Measurements from ENCODE around the gene TEX44.

DNA sequence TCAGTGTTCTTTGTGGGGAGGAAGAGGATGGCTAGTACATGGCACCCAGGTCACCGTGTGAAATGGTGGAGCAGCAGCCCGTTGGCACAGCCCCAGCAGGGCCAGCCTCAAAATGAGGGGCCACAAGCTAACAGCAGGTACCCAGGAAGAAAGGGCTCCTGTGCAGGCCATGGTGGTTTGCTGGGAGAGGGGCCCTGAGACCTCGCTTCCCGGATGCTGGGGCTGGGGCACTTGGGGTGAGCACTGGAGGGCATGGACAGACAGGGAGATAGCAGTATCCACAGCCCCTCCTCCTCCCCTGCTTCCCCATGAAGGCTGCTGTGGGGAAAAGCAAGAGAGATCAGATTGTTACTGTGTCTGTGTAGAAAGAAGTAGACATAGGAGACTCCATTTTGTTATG lies 16.2 kb upstream of the TEX44 start:
- TF ChIP-seq, protein P1, sequence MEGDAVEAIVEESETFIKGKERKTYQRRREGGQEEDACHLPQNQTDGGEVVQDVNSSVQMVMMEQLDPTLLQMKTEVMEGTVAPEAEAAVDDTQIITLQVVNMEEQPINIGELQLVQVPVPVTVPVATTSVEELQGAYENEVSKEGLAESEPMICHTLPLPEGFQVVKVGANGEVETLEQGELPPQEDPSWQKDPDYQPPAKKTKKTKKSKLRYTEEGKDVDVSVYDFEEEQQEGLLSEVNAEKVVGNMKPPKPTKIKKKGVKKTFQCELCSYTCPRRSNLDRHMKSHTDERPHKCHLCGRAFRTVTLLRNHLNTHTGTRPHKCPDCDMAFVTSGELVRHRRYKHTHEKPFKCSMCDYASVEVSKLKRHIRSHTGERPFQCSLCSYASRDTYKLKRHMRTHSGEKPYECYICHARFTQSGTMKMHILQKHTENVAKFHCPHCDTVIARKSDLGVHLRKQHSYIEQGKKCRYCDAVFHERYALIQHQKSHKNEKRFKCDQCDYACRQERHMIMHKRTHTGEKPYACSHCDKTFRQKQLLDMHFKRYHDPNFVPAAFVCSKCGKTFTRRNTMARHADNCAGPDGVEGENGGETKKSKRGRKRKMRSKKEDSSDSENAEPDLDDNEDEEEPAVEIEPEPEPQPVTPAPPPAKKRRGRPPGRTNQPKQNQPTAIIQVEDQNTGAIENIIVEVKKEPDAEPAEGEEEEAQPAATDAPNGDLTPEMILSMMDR (IDR thresholded peaks at IDR 0.05): no peak
- TF ChIP-seq EZH2 (IDR thresholded peaks at IDR 0.05) (no peak), EZH2phosphoT487 (IDR thresholded peaks at IDR 0.05) (no peak)
